D721Med (cell line): ENCODE measurements around the gene MDN1.

Experiments
- DNase-seq: peaks from one replicate; pipeline ENCODE4 v3.0.0; 2011; ENCODE audit warnings: low spot score; ENCODE audit not compliant: insufficient read length
- FAIRE-seq: peaks from 2 replicates; lab custom pipeline; 2011; peaks lifted over from hg19 to GRCh38; lab: Jason Lieb, UNC
- TF ChIP-seq, protein P1 (sequence below): IDR thresholded peaks from 2 replicates; pipeline ENCODE4 v1.5.1; 2012; ENCODE audit warnings: mild to moderate bottlenecking, control low read depth; ENCODE audit not compliant: insufficient read depth; ENCODE audit errors: missing control alignments

MDN1 gene

DNA sequence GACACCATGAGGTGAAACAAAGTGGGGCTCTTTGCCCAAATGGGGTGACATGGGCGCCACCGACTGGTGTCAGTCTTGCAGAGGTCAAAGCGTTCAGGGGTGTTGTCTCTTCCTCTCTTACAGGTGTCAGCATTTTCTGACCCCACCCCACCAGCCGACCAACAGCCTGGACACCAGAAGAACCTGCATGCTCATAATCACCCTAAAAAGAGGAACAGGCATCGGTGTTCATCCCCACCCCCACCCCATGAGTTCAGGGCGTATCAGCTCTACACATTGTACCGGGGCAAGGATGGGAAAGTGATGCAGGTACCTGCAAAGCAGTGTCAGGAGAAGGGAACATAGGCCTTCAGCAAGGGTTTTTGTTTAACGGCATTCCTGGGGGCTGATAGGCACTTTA lies 195.8 kb downstream of the MDN1 start:
- DNase-seq = no peak
- no peak for FAIRE-seq
- TF ChIP-seq, protein P1, sequence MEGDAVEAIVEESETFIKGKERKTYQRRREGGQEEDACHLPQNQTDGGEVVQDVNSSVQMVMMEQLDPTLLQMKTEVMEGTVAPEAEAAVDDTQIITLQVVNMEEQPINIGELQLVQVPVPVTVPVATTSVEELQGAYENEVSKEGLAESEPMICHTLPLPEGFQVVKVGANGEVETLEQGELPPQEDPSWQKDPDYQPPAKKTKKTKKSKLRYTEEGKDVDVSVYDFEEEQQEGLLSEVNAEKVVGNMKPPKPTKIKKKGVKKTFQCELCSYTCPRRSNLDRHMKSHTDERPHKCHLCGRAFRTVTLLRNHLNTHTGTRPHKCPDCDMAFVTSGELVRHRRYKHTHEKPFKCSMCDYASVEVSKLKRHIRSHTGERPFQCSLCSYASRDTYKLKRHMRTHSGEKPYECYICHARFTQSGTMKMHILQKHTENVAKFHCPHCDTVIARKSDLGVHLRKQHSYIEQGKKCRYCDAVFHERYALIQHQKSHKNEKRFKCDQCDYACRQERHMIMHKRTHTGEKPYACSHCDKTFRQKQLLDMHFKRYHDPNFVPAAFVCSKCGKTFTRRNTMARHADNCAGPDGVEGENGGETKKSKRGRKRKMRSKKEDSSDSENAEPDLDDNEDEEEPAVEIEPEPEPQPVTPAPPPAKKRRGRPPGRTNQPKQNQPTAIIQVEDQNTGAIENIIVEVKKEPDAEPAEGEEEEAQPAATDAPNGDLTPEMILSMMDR = no peak

DNA sequence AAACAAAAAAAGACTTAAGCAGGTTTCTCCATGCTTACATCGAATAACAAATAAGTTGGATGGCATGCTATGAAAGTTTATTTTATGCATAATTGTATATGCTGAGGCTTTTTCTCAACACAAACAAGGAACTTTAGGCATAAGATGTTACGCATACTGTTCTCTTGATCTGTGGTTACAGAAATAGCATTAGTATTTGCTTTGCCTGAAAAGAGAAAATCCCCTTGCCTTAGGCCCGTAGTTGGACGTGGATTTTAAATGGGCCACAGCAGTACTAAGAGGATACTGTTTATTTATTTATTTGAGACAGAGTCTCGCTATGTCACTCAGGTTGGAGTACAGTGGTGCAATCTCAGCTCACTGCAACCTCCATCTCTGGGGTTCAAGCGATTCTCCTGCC lies 200.0 kb downstream of the MDN1 start:
- DNase-seq (no peak), FAIRE-seq (no peak)
- TF ChIP-seq, protein P1 = no peak

DNA sequence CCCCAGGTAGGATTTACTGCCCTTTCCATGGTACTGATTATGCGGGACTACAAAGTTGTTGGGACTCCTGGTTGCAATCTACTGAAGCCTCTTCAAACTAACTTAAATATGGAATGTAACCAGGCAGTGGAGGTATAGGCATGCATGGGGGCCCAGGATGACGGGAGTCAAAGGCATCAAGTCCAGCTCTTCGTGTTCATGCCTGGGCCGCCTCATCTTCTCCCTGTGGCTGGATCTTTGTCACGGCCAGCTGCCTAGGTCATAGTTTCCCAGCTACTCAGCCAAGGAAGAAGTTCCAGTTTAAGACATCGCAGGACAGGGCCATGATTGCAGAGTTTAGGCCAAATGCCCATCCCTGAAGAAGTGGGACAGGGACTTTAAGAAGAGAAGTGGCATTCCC lies 201.6 kb downstream of the MDN1 start:
- TF ChIP-seq, protein P1 = no peak
- no peak for FAIRE-seq

DNA sequence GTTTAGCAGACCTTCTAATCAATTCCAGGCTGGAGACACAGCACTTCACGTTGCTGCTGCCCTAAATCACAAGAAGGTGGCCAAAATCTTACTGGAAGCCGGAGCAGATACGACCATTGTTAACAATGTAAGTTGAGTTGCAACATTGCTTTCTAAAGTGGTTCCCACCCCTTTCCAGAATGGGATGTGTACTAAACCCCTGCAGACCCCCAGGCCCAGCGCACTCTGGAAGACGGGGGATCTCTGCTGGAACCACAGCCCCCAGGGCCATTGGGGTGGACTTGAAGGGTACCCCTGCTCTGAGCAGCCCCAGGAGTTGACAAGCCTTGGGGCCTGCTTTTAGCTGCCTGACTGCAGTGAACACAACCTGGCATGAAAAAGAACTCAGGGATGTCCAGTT lies 203.1 kb downstream of the MDN1 start:
- TF ChIP-seq, protein P1 = no peak
- DNase-seq (no peak), FAIRE-seq (no peak)

More for the DNA sequence above, 201.6 kb downstream of the MDN1 start:
- DNase-seq = no peak

DNA sequence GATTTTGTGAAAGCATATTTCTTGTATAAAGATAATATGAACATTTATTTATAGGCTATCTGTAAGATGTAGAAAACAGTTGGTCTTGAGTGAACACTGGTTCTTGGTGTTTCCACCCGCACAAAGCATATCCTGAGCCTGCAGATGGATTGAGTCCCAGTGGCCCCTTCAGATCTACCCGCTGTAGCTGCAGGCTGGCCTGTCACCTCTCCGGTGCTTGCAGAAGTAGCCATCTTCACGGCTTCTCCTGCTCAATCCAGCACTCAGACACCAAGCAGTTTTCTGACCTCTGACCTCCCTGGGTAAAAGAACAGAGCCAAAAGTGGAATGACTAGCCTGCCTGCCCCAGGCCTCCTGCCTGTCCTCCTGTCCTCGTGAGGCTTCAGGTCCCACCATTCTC lies 203.7 kb downstream of the MDN1 start:
- TF ChIP-seq, protein P1 = no peak
- DNase-seq (no peak), FAIRE-seq (no peak)

DNA sequence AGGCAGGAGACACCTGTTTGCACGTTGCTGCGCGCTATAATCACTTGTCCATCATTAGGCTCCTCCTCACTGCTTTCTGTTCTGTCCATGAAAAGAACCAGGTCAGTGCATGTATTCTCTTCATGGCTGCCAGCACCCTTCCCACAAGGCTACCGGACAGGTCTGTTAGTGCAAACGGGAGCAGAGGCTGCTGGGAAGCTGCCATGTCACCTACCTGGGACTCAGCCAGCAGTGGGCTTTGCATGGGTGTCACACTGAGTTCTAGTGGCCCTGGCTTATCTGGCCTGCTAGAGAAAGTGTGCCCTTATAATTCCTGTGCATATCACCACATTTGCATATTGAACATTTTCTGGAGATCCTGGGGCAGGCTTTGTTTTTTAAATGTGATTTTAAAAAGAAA lies 205.8 kb downstream of the MDN1 start:
- FAIRE-seq = no peak

DNA sequence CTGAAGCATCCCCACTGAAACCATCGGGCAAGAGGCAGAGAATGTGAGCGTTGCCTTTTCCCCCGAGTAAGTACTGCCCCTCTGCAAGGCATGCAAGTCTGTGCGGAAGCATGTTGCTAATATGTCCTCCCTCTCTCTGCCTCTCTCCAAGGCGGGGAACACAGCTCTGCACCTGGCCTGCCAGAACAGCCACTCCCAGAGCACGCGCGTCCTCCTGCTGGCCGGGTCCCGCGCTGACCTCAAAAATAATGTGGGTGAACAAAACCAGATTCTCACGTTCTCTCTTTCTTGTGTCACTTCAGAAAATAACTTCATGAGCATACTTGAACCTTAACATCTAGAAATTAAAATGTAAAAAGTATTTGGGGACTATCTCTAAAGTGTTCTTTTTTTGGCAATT lies 207.5 kb downstream of the MDN1 start:
- DNase-seq (no peak), FAIRE-seq (no peak)
- TF ChIP-seq, protein P1 = no peak

More for the DNA sequence above, 205.8 kb downstream of the MDN1 start:
- TF ChIP-seq, protein P1 = no peak
- DNase-seq = no peak
